Endothelial cell of umbilical vein (primary cell): ENCODE data around the gene TAB3. TPM values are rescaled to one million over a fixed set of nuclear protein-coding genes. Genes with fewer than 3 reads are reported as not detected.

ENCODE experiments used
- BruUV-seq: library from RNA; stranded (reverse); fragments of 400-500 nt; replicated peaks from 2 replicates; lab custom pipeline; 2021; lab: Mats Ljungman, UMichigan
- CTCF ChIA-PET: fragments of 300-600, 350-600 bp; sonication (Branson Sonifier 250); formaldehyde crosslinking; loops from one replicate; lab custom pipeline; 2021; ENCODE audit warnings: antibody characterized with exemption, inconsistent platforms; lab: Charles Lee
- POLR2A ChIA-PET: fragments of 300-600, 350-600 bp; sonication (Branson Sonifier 250); formaldehyde crosslinking; loops from one replicate; lab custom pipeline; 2021; ENCODE audit warnings: antibody characterized with exemption, inconsistent platforms; lab: Charles Lee
- DNase-seq: peaks from one replicate; pipeline ENCODE4 v3.0.0-alpha.2; 2011; ENCODE audit warnings: low read depth, low spot score
- FAIRE-seq: peaks from 2 replicates; lab custom pipeline; 2011; peaks lifted over from hg19 to GRCh38; lab: Jason Lieb, UNC
- H2AFZ ChIP-seq: 2 replicates; pipeline ENCODE4 v1.6.0; 2012; ENCODE audit warnings: low read depth, low read length, control low read depth, inconsistent platforms
- H3K27ac ChIP-seq: 2 replicates; pipeline ENCODE4 v1.5.1; 2011; ENCODE audit warnings: low read depth, mild to moderate bottlenecking, control low read depth, low read length, moderate library complexity; ENCODE audit not compliant: insufficient read depth
- H3K27me3 ChIP-seq, 2 experiments: 2 replicates each; pipeline versions ENCODE4 v1.6.0 to v1.6.1; 2011; ENCODE audit warnings: low read length in 2 of 2, mixed read lengths in 1 of 2; ENCODE audit not compliant: control insufficient read depth in 2 of 2, insufficient read depth in 2 of 2
- H3K36me3 ChIP-seq, 2 experiments: 2 replicates in 1 of 2; 3 replicates in 1 of 2; pipeline ENCODE4 v1.5.1; 2011; ENCODE audit warnings: low read length in 2 of 2, mild to moderate bottlenecking in 1 of 2, moderate library complexity in 1 of 2; ENCODE audit not compliant: control insufficient read depth in 2 of 2, insufficient read depth in 2 of 2; ENCODE audit errors: extremely low read depth in 1 of 2
- H3K4me1 ChIP-seq: 3 replicates; pipeline ENCODE4 v1.5.1; 2011; ENCODE audit warnings: mild to moderate bottlenecking, low read length; ENCODE audit not compliant: control insufficient read depth, insufficient read depth; ENCODE audit errors: extremely low read depth
- H3K4me2 ChIP-seq: 2 replicates; pipeline ENCODE4 v1.6.1; 2011; ENCODE audit warnings: low read length, control low read depth, mixed read lengths; ENCODE audit not compliant: insufficient read depth
- H3K4me3 ChIP-seq, 3 experiments: fragments of 200-600 bp in 1 of 3; sonication (generic), shearing (Covaris generic) in 1 of 3; replicated peaks in 1 of 3; 2 replicates each; pipeline ENCODE4 v1.5.1; 2011 to 2016; ENCODE audit warnings: control low read depth in 3 of 3, low read length in 3 of 3, mild to moderate bottlenecking in 2 of 3, inconsistent platforms in 1 of 3, low read depth in 1 of 3, moderate library complexity in 1 of 3; ENCODE audit not compliant: insufficient read depth in 1 of 3
- H3K79me2 ChIP-seq: 2 replicates; pipeline ENCODE4 v1.6.0; 2012; ENCODE audit warnings: low read length, inconsistent platforms; ENCODE audit not compliant: control insufficient read depth, insufficient read depth
- H3K9ac ChIP-seq: replicated peaks from 2 replicates; pipeline ENCODE3; 2011; ENCODE audit warnings: low read length, control low read depth; ENCODE audit not compliant: insufficient read depth; ENCODE audit errors: extremely low read depth
- H3K9me1 ChIP-seq: replicated peaks from 3 replicates; pipeline ENCODE4 v1.6.0; 2011; ENCODE audit warnings: mild to moderate bottlenecking, low read length; ENCODE audit not compliant: control insufficient read depth, insufficient read depth; ENCODE audit errors: extremely low read depth
- H3K9me3 ChIP-seq: replicated peaks from 2 replicates; pipeline ENCODE4 v1.5.1; 2012; ENCODE audit warnings: low read length, inconsistent platforms; ENCODE audit not compliant: control insufficient read depth, insufficient read depth
- H4K20me1 ChIP-seq: replicated peaks from 2 replicates; pipeline ENCODE3; 2011; ENCODE audit warnings: mild to moderate bottlenecking, low read length; ENCODE audit not compliant: control insufficient read depth, insufficient read depth; ENCODE audit errors: extremely low read depth
- EZH2 ChIP-seq: IDR thresholded peaks from 2 replicates; pipeline ENCODE4 v1.6.1; 2012; ENCODE audit warnings: borderline replicate concordance, low read depth, mild to moderate bottlenecking, moderate library complexity, low read length, inconsistent platforms; ENCODE audit not compliant: severe bottlenecking
- FOS ChIP-seq: IDR thresholded peaks from 2 replicates; pipeline ENCODE4 v1.6.1; 2011; ENCODE audit warnings: mild to moderate bottlenecking, low read length, moderate library complexity, borderline replicate concordance; ENCODE audit not compliant: insufficient read depth
- GATA2 ChIP-seq: IDR thresholded peaks from 2 replicates; pipeline ENCODE4 v1.7.0; 2011; ENCODE audit warnings: low read depth, mild to moderate bottlenecking, moderate library complexity, mixed read lengths, low read length; ENCODE audit not compliant: insufficient read length, insufficient read depth
- JUN ChIP-seq: IDR thresholded peaks from 2 replicates; pipeline ENCODE4 v1.6.1; 2011; ENCODE audit warnings: borderline replicate concordance, low read depth; ENCODE audit not compliant: insufficient read length, insufficient read depth
- MYC ChIP-seq: IDR thresholded peaks from one replicate; pipeline ENCODE4 v1.6.1; 2011; ENCODE audit warnings: mild to moderate bottlenecking, low read depth, low read length
- POLR2A ChIP-seq: IDR thresholded peaks from 2 replicates; pipeline ENCODE4 v1.6.1; 2012; ENCODE audit warnings: low read depth, mild to moderate bottlenecking, control low read depth, low read length
- POLR2AphosphoS5 ChIP-seq: IDR thresholded peaks from 2 replicates; pipeline ENCODE4 v1.6.1; 2012; ENCODE audit warnings: low read depth, mild to moderate bottlenecking, control low read depth, low read length, moderate library complexity; ENCODE audit not compliant: insufficient read depth
- dilution Hi-C: fragments of 300-500 bp; cut with MboI; formaldehyde crosslinking; loops from one replicate; pipeline ENCODE4 v1.15.0; 2019; ENCODE audit warnings: low sequenced_read_pairs; ENCODE audit not compliant: extremely low pct_ligation_motif_present
- intact Hi-C: fragments of 100-400 bp; cut with micrococcal nuclease; formaldehyde crosslinking; loops from one replicate; pipeline ENCODE4 v1.10.0; 2022
- polyA plus RNA-seq, 4 experiments: library from polyadenylated mRNA; depleted of rRNA in 3 of 4; stranded (reverse) in 3 of 4; unstranded in 1 of 4; fragments of >200 nt; gene quantifications; 2 replicates each; pipeline versions ENCODE4 v1.2.1 to v1.2.3, GENCODE V29; 2011 to 2012; ENCODE audit warnings: missing spikeins in 1 of 4
- total RNA-seq: library from RNA; stranded (reverse); gene quantifications from 2 replicates; pipeline ENCODE4 v1.2.3, GENCODE V29; 2021
- TF ChIP-seq, protein P1 (sequence below): IDR thresholded peaks from 2 replicates; pipeline ENCODE4 v1.6.1; 2011; ENCODE audit not compliant: insufficient read depth, insufficient read length
- TF ChIP-seq, protein P2 (sequence below), 2 donors: IDR thresholded peaks; 1 replicate in 1 of 2; 2 replicates in 1 of 2; pipeline ENCODE4 v1.5.1; 2011; ENCODE audit warnings: low read length in 2 of 2, mild to moderate bottlenecking in 2 of 2, moderate library complexity in 2 of 2, control low read depth in 1 of 2, inconsistent platforms in 1 of 2, low read depth in 1 of 2; ENCODE audit not compliant: insufficient read depth in 1 of 2; ENCODE audit errors: extremely low read depth in 1 of 2

Gene TAB3
- total and polyA plus RNA-seq, 2 donors (not counting 3 experiments of a cell fraction or from before 2014, with no cell fraction given), result 11.5 to 11.7 TPM

DNA sequence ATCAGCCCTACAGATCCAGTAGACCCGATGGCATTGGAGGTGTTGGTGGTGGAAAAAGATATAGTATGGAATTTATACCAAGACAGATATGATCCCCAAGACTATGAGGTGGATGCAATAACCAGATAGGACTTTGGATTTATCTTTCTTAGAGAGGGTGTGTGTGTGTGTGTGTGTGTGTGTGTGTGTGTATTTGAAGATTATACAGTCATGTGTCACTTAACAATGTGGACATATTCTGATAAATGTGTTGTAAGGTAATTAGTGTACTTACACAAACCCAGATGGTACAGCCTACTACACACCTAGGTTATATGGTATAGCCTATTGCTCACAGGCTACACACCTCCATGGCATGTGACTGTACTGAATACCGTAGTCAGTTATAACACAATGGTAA is 24.4 kb upstream of the TAB3 start:
- DNase-seq, result no peak
- no peaks in the 10 kb centered on the region for H4K20me1 ChIP-seq
- TF ChIP-seq POLR2AphosphoS5, result no peak
- TF ChIP-seq JUN, result no peak
- no peak for TF ChIP-seq MYC
- no peak for TF ChIP-seq FOS
- no peaks in the 10 kb centered on the region for H3K27me3 ChIP-seq
- no peaks in the 10 kb centered on the region for H3K4me1 ChIP-seq
- no peak overlapping the region for H3K9ac ChIP-seq
- POLR2A ChIA-PET, result no interaction called here
- no peaks in the 10 kb centered on the region for H3K36me3 ChIP-seq
- no peak overlapping the region for H3K27ac ChIP-seq
- FAIRE-seq, result no peak
- intact Hi-C loops, result no loop called here
- no peak overlapping the region for H3K4me3 ChIP-seq
- BruUV-seq, result no TSS peak
- no peak overlapping the region for H3K4me2 ChIP-seq
- dilution Hi-C loops, result no loop called here
- no peaks in the 10 kb centered on the region for H3K79me2 ChIP-seq
- no peaks in the 10 kb centered on the region for H3K9me1 ChIP-seq
- no peaks in the 10 kb centered on the region for H3K9me3 ChIP-seq
- CTCF ChIA-PET, result no interaction called here
- no peak overlapping the region for H2AFZ ChIP-seq

DNA sequence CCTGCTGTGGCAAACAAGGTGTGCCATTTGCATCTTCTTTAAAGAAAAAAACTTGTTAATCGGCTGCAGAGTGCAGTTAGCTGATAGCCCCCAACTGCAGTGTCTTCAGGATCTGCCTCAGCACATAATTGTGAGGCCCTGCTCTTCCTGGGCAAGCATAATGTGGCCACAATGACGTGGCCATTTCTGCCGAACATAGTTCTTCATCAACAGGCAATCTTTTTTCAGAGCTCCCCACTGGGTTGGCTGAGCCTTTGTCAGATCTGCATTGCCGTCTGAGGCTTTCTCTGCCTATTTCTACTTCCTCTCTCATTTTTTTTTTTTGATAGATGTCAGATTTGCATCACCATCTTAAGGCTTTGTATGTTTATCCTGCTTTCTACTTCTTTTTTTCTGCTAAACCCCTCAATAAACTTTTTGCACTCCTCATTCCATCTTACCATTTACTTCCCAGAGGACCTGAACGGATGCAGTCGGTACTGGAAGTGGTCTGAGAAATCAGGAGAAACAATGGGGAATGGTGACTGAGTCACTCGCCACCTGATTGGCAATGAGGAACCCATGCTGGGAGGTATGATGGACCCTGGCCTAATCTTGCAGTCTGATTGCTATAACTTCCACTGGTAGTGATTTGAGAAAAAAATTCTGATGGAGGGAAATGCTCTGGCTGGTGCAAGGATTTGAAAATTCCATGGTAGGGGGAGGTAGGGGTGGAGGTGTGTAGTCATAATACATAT is 21.2 kb upstream of the TAB3 start:
- FAIRE-seq (no peak), DNase-seq (no peak)
- Histone ChIP-seq H3K79me2 (no peaks in the 10 kb centered on the region), H3K9ac (no peak overlapping the region), H3K27me3 (no peaks in the 10 kb centered on the region), H4K20me1 (no peaks in the 10 kb centered on the region), H2AFZ (no peak overlapping the region), H3K4me2 (no peak overlapping the region), H3K4me1 (no peaks in the 10 kb centered on the region), H3K27ac (no peak overlapping the region), H3K9me3 (no peaks in the 10 kb centered on the region), H3K4me3 (no peak overlapping the region), H3K9me1 (no peaks in the 10 kb centered on the region), H3K36me3 (no peaks in the 10 kb centered on the region)
- ChIA-PET CTCF (no interaction called here), POLR2A (no interaction called here)
- dilution Hi-C loops, result no loop called here
- BruUV-seq, result no TSS peak
- TF ChIP-seq, protein P1, sequence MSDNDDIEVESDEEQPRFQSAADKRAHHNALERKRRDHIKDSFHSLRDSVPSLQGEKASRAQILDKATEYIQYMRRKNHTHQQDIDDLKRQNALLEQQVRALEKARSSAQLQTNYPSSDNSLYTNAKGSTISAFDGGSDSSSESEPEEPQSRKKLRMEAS, result no peak
- TF ChIP-seq, protein P2, sequence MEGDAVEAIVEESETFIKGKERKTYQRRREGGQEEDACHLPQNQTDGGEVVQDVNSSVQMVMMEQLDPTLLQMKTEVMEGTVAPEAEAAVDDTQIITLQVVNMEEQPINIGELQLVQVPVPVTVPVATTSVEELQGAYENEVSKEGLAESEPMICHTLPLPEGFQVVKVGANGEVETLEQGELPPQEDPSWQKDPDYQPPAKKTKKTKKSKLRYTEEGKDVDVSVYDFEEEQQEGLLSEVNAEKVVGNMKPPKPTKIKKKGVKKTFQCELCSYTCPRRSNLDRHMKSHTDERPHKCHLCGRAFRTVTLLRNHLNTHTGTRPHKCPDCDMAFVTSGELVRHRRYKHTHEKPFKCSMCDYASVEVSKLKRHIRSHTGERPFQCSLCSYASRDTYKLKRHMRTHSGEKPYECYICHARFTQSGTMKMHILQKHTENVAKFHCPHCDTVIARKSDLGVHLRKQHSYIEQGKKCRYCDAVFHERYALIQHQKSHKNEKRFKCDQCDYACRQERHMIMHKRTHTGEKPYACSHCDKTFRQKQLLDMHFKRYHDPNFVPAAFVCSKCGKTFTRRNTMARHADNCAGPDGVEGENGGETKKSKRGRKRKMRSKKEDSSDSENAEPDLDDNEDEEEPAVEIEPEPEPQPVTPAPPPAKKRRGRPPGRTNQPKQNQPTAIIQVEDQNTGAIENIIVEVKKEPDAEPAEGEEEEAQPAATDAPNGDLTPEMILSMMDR (IDR thresholded peaks at IDR 0.05; ENCODE audit: extremely low read depth in 1 of 2, insufficient read depth in 1 of 2, low read depth in 1 of 2, low read length in 2 of 2), result no peak
- no peak for TF ChIP-seq POLR2A
- TF ChIP-seq GATA2, result no peak
- TF ChIP-seq MYC, result no peak
- no peak for TF ChIP-seq EZH2
- intact Hi-C loops, result no loop called here
